ENCODE results near the gene IKBKG. TPM values are rescaled to one million over a fixed set of nuclear protein-coding genes. Genes with fewer than 3 reads are reported as not detected.
"Not testable (repeated sequence)": the region's sequence is repeated elsewhere in the genome, so short reads cannot be mapped to it uniquely, and the experiment has no call there.

IKBKG gene
- total RNA-seq, 1 donor, result 17.1 TPM

GRCh38 chrX:154534526-154535322 is 12.7 kb upstream of the IKBKG start:
- peak; percentile 95 for TF ChIP-seq CTCF (IDR thresholded peaks at IDR 0.05; ENCODE audit: insufficient read depth, low read length)
- no peak overlapping the region for H3K4me3 ChIP-seq (ENCODE audit: low read depth, low read length)
- DNase-seq (ENCODE audit: low read depth), result peak; percentile 84

- DNase-seq (ENCODE audit: low read depth), result no peak
- no peak for TF ChIP-seq CTCF (IDR thresholded peaks at IDR 0.05; ENCODE audit: insufficient read depth, low read length)
- no peak overlapping the region for H3K4me3 ChIP-seq (ENCODE audit: low read depth, low read length)
Measured at GRCh38 chrX:154535892-154536291, 11.5 kb upstream of the IKBKG start.

DNA sequence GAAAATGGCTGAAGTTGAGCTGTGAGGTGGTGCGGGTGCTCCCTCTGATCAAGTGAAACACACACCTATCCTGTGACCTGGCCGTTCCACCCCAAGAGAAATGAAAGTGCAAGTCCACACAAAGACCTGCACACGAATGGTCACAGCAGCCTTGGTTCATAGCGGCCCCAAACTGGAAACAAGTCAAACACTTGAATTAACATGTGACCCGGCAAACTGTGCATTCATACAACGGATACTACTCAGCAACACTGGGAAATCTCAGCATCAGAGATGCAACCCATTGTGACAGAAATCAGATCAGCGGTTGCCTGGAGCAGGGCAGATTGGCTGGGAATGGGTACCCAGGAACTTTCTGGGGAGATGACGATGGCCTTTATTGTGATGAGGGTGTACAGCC is 8.3 kb upstream of the IKBKG start:
- no peak for TF ChIP-seq CTCF (IDR thresholded peaks at IDR 0.05; ENCODE audit: insufficient read depth, low read length)
- DNase-seq (ENCODE audit: low read depth), result no peak
- H3K4me3 ChIP-seq (ENCODE audit: low read depth, low read length), result no peak overlapping the region

DNA sequence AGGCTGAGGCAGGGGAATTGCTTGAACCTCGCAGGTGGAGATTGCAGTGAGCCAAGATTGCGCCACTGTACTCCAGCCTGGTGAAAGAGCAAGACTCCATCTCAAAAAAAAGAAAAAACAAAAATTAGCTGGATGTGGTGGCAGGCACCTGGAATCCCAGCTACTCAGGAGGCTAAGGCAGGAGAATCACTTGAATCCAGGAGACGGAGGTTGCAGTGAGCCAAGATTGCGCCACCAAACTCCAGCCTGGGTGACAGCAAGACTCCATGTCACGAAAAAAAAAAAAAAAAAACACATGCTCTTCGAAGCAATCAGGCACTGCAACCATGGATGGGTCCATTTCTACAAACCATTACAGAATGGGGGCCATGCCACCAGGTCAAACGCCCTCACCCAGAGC is 7.1 kb upstream of the IKBKG start:
- not testable (repeated sequence) for H3K4me3 ChIP-seq (ENCODE audit: low read depth, low read length); DNase-seq (ENCODE audit: low read depth)

DNA sequence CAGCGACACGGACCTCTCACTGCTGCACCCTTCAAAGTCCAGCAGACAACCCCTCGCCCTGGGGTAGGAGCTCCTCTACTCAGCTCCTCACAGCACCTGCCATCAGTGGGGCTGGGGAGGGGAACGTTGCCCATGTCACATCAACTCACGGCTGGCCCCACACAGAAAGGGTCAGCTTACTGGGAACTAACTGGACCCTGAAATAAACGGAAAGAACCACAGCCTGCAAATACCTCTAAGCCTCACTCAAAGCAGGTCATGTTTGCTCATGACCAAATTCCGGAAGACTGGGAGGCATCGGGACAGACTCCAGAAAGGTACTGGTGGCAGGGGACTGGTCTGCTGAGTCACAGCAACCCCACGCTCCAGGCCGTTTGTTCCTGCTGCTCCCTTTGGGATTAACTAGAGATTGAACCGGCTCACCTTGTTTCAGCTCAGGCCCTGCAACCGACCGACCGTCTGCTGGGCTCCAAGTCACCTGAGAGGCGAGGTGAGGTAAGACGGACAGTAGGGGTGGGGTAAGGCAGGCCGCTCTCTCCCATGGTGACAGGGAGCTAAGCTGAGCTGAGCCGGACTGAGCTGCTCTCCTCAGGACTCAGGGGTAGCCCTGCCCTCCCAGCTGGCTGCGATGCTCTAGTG is 6.4 kb upstream of the IKBKG start:
- TF ChIP-seq CTCF (IDR thresholded peaks at IDR 0.05; ENCODE audit: insufficient read depth, low read length), result no peak
- H3K4me3 ChIP-seq (ENCODE audit: low read depth, low read length), result no peak overlapping the region
- no peak for DNase-seq (ENCODE audit: low read depth)

GRCh38 chrX:154541589-154541895 is 5.9 kb upstream of the IKBKG start:
- H3K4me3 ChIP-seq (ENCODE audit: low read depth, low read length), result no peak overlapping the region
- no peak for TF ChIP-seq CTCF (IDR thresholded peaks at IDR 0.05; ENCODE audit: insufficient read depth, low read length)
- DNase-seq (ENCODE audit: low read depth), result no peak

- peak overlapping the region; percentile 14 for H3K4me3 ChIP-seq (ENCODE audit: low read depth, low read length)
- TF ChIP-seq CTCF (IDR thresholded peaks at IDR 0.05; ENCODE audit: insufficient read depth, low read length), result no peak
- DNase-seq (ENCODE audit: low read depth), result peak; percentile 96
Measured at GRCh38 chrX:154541896-154542722, 5.3 kb upstream of the IKBKG start.
